Muscle layer of colon (tissue), 2 donors: ENCODE results near the gene NAGK.
"Not testable (repeated sequence)": the region's sequence is repeated elsewhere in the genome, so short reads cannot be mapped to it uniquely, and the experiment has no call there.

ENCODE experiments used
- H3K27ac ChIP-seq: one replicate; pipeline ENCODE4 v1.7.0; 2013; ENCODE audit warnings: low read depth, mild to moderate bottlenecking, low read length, moderate library complexity
- H3K27me3 ChIP-seq, 2 donors: one replicate each; pipeline ENCODE4 v1.7.0; 2013; ENCODE audit warnings: low read length in 2 of 2, mild to moderate bottlenecking in 2 of 2; ENCODE audit not compliant: insufficient read depth in 2 of 2, control insufficient read depth in 1 of 2
- H3K36me3 ChIP-seq: one replicate; pipeline ENCODE4 v1.7.0; 2013; ENCODE audit warnings: mild to moderate bottlenecking, low read length; ENCODE audit not compliant: insufficient read depth
- H3K4me1 ChIP-seq: one replicate; pipeline ENCODE4 v1.7.0; 2013; ENCODE audit warnings: mild to moderate bottlenecking, low read length; ENCODE audit not compliant: insufficient read depth
- H3K4me3 ChIP-seq, 2 donors: one replicate each; pipeline ENCODE4 v1.7.0; 2013; ENCODE audit warnings: low read length in 2 of 2, low read depth in 1 of 2, mild to moderate bottlenecking in 1 of 2, moderate library complexity in 1 of 2
- H3K9ac ChIP-seq: one replicate; pipeline ENCODE4 v1.7.0; 2013; ENCODE audit warnings: low read length
- H3K9me3 ChIP-seq: one replicate; pipeline ENCODE4 v1.7.0; 2013; ENCODE audit warnings: mild to moderate bottlenecking, low read length
- donor health status: abdominal sarcoma.
- donor health status: Adenocarcinoma of cecum.

The NAGK gene

GRCh38 chr2:71068218-71069035, at the start of gene NAGK:
Gene NAGK, plus strand, starts transcription at chr2:71068648. Its CDS starts 36 bp downstream, at chr2:71068684.
- no peaks in the 10 kb centered on the region for H3K9me3 ChIP-seq
- no peaks in the 10 kb centered on the region for H3K27me3 ChIP-seq
- peak within 1 kb of the TSS; percentile 77 for H3K9ac ChIP-seq
- H3K36me3 ChIP-seq, result peaks cover 17% of the 10 kb centered on the region
- peak within 1 kb of the TSS; percentile 95 for H3K27ac ChIP-seq
- H3K4me1 ChIP-seq, result peaks cover 29% of the 10 kb centered on the region
- peak within 1 kb of the TSS; percentile 54 to 73 for H3K4me3 ChIP-seq

GRCh38 chr2:71019989-71020388, 48.5 kb upstream of the NAGK start:
- not testable (repeated sequence) for H3K36me3 ChIP-seq, H3K4me1 ChIP-seq, H3K9me3 ChIP-seq, H3K4me3 ChIP-seq, H3K27ac ChIP-seq, H3K9ac ChIP-seq, H3K27me3 ChIP-seq

GRCh38 chr2:71021394-71021793, 47.1 kb upstream of the NAGK start:
- H3K4me3 ChIP-seq, H3K9me3 ChIP-seq, H3K27ac ChIP-seq, H3K4me1 ChIP-seq, H3K36me3 ChIP-seq, H3K27me3 ChIP-seq, H3K9ac ChIP-seq: not testable (repeated sequence)

GRCh38 chr2:71023553-71024243, 44.8 kb upstream of the NAGK start:
- not testable (repeated sequence) for H3K36me3 ChIP-seq, H3K27me3 ChIP-seq, H3K4me3 ChIP-seq, H3K27ac ChIP-seq, H3K9me3 ChIP-seq, H3K9ac ChIP-seq, H3K4me1 ChIP-seq

- not testable (repeated sequence) for H3K27me3 ChIP-seq, H3K9ac ChIP-seq, H3K27ac ChIP-seq, H3K36me3 ChIP-seq, H3K9me3 ChIP-seq, H3K4me1 ChIP-seq, H3K4me3 ChIP-seq
Measured at GRCh38 chr2:71036296-71036695, 32.2 kb upstream of the NAGK start.

- H3K27me3 ChIP-seq, result no peaks in the 10 kb centered on the region
- H3K27ac ChIP-seq, result no peak overlapping the region
- H3K4me3 ChIP-seq, result no peak overlapping the region
- H3K36me3 ChIP-seq, result no peaks in the 10 kb centered on the region
- no peaks in the 10 kb centered on the region for H3K4me1 ChIP-seq
- no peak overlapping the region for H3K9ac ChIP-seq
- H3K9me3 ChIP-seq, result no peaks in the 10 kb centered on the region
Measured at GRCh38 chr2:71042287-71042686, 26.2 kb upstream of the NAGK start.

- Histone ChIP-seq H3K27me3 (no peaks in the 10 kb centered on the region), H3K36me3 (no peaks in the 10 kb centered on the region), H3K4me3 (no peak overlapping the region), H3K27ac (no peak overlapping the region), H3K9ac (no peak overlapping the region), H3K9me3 (no peaks in the 10 kb centered on the region), H3K4me1 (no peaks in the 10 kb centered on the region)
Measured at GRCh38 chr2:71043531-71044407, 24.7 kb upstream of the NAGK start.

GRCh38 chr2:71045151-71045550, 23.3 kb upstream of the NAGK start:
- Histone ChIP-seq H3K4me1 (no peaks in the 10 kb centered on the region), H3K9me3 (no peaks in the 10 kb centered on the region), H3K36me3 (no peaks in the 10 kb centered on the region), H3K27me3 (no peaks in the 10 kb centered on the region), H3K27ac (no peak overlapping the region), H3K4me3 (no peak overlapping the region), H3K9ac (no peak overlapping the region)

- Histone ChIP-seq H3K27ac (no peak overlapping the region), H3K9ac (no peak overlapping the region), H3K4me3 (no peak overlapping the region), H3K36me3 (no peaks in the 10 kb centered on the region), H3K4me1 (no peaks in the 10 kb centered on the region), H3K9me3 (no peaks in the 10 kb centered on the region), H3K27me3 (no peaks in the 10 kb centered on the region)
Measured at GRCh38 chr2:71045865-71046548, 22.4 kb upstream of the NAGK start.

- Histone ChIP-seq H3K4me3 (no peak overlapping the region), H3K36me3 (no peaks in the 10 kb centered on the region), H3K9ac (no peak overlapping the region), H3K4me1 (no peaks in the 10 kb centered on the region), H3K27ac (no peak overlapping the region), H3K9me3 (no peaks in the 10 kb centered on the region), H3K27me3 (no peaks in the 10 kb centered on the region)
Measured at GRCh38 chr2:71048096-71048495, 20.4 kb upstream of the NAGK start.
